GM12874 (cell line): ENCODE data around the gene FGF18.

ENCODE experiments used
- TF ChIP-seq, protein P1 (sequence below): IDR thresholded peaks from 2 replicates; pipeline ENCODE4 v1.5.1; 2011; ENCODE audit warnings: low read depth, mild to moderate bottlenecking, control low read depth, low read length, moderate library complexity; ENCODE audit not compliant: insufficient read depth

The FGF18 gene

DNA sequence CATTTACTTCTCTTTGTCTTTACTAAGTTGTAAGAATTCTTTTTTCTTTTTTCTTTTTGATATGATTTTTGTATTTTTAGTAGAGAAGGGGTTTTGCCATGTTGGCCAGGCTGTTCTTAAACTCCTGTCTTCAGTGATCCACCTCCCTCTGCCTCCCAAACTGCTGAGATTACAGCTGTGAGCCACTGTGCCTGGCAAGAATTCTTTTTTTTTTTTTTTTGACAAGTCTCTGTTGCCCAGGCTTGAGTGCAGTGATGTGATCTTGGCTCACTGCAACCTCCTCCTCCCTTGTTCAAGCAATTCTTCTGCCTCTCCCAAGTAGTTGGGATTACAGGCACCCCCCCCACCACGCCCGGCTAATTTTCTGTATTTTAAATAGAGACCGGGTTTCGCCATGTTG is 21.8 kb upstream of the FGF18 start:
- TF ChIP-seq, protein P1, sequence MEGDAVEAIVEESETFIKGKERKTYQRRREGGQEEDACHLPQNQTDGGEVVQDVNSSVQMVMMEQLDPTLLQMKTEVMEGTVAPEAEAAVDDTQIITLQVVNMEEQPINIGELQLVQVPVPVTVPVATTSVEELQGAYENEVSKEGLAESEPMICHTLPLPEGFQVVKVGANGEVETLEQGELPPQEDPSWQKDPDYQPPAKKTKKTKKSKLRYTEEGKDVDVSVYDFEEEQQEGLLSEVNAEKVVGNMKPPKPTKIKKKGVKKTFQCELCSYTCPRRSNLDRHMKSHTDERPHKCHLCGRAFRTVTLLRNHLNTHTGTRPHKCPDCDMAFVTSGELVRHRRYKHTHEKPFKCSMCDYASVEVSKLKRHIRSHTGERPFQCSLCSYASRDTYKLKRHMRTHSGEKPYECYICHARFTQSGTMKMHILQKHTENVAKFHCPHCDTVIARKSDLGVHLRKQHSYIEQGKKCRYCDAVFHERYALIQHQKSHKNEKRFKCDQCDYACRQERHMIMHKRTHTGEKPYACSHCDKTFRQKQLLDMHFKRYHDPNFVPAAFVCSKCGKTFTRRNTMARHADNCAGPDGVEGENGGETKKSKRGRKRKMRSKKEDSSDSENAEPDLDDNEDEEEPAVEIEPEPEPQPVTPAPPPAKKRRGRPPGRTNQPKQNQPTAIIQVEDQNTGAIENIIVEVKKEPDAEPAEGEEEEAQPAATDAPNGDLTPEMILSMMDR, result no peak

DNA sequence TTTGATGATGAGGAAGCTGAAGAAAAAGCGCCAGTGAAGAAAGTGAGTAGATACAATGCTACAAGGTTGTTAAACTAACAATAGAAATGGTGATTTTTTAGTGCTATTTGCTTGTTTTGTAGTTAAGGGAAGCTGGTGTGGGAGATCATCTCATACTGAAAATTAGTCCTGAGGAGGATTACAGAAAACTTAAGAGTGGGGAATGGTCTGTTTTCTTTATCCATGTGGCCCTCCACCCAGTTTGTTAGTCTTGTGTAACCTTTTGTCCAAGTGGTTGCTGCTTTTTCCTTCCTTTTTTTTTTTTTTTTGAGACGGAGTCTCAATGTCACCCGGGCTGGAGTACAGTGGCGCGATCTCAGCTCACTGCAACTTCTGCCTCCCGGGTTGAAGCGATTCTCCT is 19.3 kb upstream of the FGF18 start:
- TF ChIP-seq, protein P1, result no peak

DNA sequence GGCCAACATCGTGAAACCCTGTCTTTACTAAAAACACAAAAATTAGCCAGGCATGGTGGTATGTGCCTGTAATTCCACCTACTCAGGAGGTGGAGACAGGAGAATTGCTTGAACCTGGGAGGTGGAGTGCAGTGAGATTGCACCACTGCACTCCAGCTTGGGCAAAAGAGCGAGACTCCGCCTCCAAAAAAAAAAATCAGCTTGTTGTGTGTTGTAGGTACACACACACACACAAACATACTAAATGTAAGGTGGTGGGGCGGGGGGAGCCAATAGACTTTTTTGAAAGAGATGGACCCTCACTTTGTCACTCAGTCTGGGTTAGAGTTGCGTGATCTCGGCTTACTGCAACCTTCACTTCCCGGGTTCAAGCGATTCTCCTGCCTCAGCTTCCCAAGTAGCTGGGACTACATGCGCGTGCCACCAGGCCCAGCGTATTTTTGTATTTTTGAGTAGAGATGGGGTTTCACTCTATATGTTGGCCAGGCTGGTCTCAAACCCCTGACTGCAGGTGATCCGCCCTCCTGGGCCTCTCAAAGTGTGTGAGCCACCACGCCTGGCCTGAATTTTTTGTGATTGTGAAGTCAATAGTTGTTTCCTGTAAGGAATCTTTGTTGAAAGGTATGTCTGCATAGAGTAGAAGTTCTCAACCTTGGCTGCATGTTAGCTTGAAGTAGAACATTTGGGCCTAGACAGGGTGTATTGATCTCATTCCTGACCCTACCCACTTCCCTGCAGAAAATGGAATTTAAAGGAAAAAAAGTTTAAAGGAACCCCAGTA is 18.1 kb upstream of the FGF18 start:
- TF ChIP-seq, protein P1, result no peak

DNA sequence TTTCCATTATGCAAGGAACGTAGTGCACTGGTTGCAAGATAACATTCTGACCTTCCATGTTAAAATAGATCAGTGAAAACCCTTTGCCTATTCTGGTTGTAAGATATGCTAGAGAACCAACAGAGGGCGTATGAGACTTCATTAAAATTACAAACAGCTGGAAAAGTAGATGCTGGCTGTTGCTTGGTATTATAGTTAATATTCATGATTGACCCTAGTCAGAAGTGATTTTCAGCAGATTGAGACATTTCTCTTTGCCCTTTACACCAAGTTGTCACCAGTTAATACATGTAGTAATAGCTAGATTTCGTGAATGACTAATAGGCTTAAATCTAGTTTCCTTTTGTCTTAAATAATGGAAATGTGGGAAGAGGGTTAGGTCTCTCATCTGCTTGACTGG is 13.8 kb upstream of the FGF18 start:
- TF ChIP-seq, protein P1, result 0 out of 2 replicates have a peak, but pooled peaks have one; percentile 12

DNA sequence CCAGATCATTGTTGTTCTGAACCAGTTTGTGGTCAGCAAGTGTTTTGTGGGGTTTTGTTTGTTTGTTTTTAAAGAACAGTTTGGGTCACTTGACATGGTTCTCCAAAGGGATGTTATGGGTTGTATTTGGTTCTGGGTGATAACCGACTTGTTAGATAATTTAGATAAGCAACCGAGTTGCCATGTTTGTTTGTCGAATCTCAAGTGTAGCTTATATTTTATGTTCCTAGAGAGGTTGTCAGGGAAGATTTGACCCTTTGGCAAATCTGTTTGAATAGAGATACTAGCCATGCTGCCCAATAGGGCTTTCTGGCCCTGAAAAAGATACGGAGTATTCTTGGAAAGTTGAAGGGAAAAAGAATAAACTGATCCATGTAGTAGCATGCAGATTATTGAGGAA is 12.2 kb upstream of the FGF18 start:
- TF ChIP-seq, protein P1, result no peak

DNA sequence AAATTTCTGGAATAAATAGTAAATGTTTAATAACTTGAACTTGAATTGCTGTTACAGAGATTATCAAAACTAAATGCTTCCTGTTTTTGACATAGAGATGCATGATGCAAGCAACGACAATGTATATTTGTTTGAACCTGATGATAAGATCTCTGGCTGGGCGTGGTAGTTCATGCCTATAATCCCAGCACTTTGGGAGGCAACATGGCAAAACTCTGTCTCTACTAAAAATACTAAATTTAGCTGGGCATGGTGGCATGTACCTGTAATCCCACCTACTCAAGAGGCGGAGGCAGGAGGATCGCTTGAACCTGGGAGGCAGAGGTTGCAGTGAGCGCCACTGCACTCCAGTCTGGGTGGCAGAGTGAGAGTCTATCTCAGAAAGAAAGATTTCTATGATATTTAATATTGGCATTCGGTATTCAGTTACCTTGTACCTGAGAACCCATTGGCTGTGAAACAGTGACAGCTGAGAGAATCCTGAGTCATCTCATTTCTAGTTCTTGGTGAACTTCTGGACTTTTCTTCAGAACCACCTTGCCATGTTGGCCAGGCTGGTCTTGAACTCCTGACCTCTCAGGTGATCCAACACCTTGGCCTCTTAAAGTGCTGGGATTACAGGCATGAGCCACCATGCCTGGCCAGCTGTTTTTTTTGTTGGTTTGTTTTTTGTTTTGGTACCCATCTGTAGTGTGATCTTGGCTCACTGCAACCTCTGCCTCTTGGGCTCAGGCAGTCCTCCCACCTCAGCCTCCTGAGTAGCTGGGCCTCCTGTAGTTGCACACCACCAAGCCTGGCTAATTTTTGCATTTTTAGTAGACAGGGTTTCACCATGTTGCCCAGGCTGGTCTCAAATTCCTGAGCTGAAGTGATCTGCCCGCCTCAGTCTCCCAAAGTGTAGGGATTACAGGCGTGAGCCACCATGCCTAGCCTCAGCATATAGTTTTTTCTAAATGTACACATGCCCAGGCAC is 10.0 kb upstream of the FGF18 start:
- TF ChIP-seq, protein P1, result no peak

DNA sequence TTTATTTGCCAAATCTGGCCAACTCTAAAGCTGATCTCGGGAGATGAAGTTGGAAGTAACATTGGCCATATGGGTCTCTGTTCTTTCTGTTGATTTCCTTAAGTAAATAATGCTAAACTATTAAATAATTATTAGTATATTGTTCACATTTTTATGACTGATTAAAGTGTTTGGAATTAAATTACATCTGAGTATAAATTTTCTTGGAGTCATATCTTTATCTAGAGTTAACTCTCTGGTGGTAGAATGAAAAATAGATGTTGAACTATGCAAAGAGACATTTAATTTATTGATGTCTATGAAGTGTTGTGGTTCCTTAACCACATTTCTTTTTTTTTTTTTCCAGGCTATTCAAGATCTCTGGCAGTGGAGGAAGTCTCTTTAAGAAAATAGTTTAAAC is 9.3 kb upstream of the FGF18 start:
- TF ChIP-seq, protein P1, result no peak
